Keratinocyte (primary cell): Measurements from ENCODE around the gene PTPN13. TPM values are rescaled to one million over a fixed set of nuclear protein-coding genes. Genes with fewer than 3 reads are reported as not detected.
A peak's percentile ranks its signal among the peaks of the same experiment; 100 is the strongest.

Source experiments
- DNase-seq: peaks from one replicate; pipeline ENCODE4 v3.0.0-alpha.2; 2011; ENCODE audit warnings: low read depth, missing footprints, low spot score
- FAIRE-seq: peaks from 2 replicates; lab custom pipeline; 2011; peaks lifted over from hg19 to GRCh38; lab: Jason Lieb, UNC
- H2AFZ ChIP-seq: 2 replicates; pipeline ENCODE4 v1.6.0; 2012; ENCODE audit warnings: low read length, control low read depth, inconsistent platforms; ENCODE audit not compliant: control insufficient read depth
- H3K27ac ChIP-seq: 2 replicates; pipeline ENCODE4 v1.5.1; 2011; ENCODE audit warnings: low read length; ENCODE audit not compliant: control insufficient read depth, insufficient read depth
- H3K27me3 ChIP-seq: 3 replicates; pipeline ENCODE4 v1.6.0; 2011; ENCODE audit warnings: low read length; ENCODE audit not compliant: control insufficient read depth, insufficient read depth; ENCODE audit errors: extremely low read depth
- H3K36me3 ChIP-seq, 2 experiments: 2 replicates in 1 of 2; 3 replicates in 1 of 2; pipeline ENCODE4 v1.5.1; 2011; ENCODE audit warnings: low read length in 2 of 2, mild to moderate bottlenecking in 1 of 2; ENCODE audit not compliant: control insufficient read depth in 2 of 2, insufficient read depth in 2 of 2; ENCODE audit errors: extremely low read depth in 1 of 2
- H3K4me1 ChIP-seq: 3 replicates; pipeline ENCODE4 v1.5.1; 2011; ENCODE audit warnings: low read length; ENCODE audit not compliant: control insufficient read depth, insufficient read depth; ENCODE audit errors: extremely low read depth
- H3K4me2 ChIP-seq: 3 replicates; pipeline ENCODE4 v1.6.0; 2011; ENCODE audit warnings: low read depth, low read length; ENCODE audit not compliant: control insufficient read depth, insufficient read depth; ENCODE audit errors: extremely low read depth
- H3K4me3 ChIP-seq, 3 experiments: fragments of 200-600 bp in 1 of 3; sonication (generic) in 1 of 3; 2 replicates in 2 of 3; 3 replicates in 1 of 3; pipeline ENCODE4 v1.5.1; 2011 to 2016; ENCODE audit warnings: low read length in 3 of 3, mild to moderate bottlenecking in 3 of 3, control low read depth in 2 of 3, inconsistent platforms in 1 of 3, low read depth in 1 of 3, mixed read lengths in 1 of 3, mixed run types in 1 of 3, moderate library complexity in 1 of 3; ENCODE audit not compliant: control insufficient read depth in 2 of 3, insufficient read depth in 2 of 3; ENCODE audit errors: extremely low read depth in 1 of 3
- H3K79me2 ChIP-seq: 2 replicates; pipeline ENCODE4 v1.6.0; 2012; ENCODE audit warnings: low read length; ENCODE audit not compliant: control insufficient read depth, insufficient read depth
- H3K9ac ChIP-seq: 3 replicates; pipeline ENCODE4 v1.6.0; 2011; ENCODE audit warnings: low read length; ENCODE audit not compliant: control insufficient read depth, insufficient read depth; ENCODE audit errors: extremely low read depth
- H3K9me1 ChIP-seq: 3 replicates; pipeline ENCODE4 v1.6.0; 2011; ENCODE audit warnings: low read length; ENCODE audit not compliant: control insufficient read depth, insufficient read depth; ENCODE audit errors: extremely low read depth
- H3K9me3 ChIP-seq: 2 replicates; pipeline ENCODE4 v1.5.1; 2012; ENCODE audit warnings: low read depth, low read length; ENCODE audit not compliant: control insufficient read depth
- H4K20me1 ChIP-seq: 3 replicates; pipeline ENCODE4 v1.6.0; 2011; ENCODE audit warnings: low read length; ENCODE audit not compliant: control insufficient read depth, insufficient read depth; ENCODE audit errors: extremely low read depth
- EZH2 ChIP-seq: IDR thresholded peaks from one replicate; pipeline ENCODE4 v1.6.1; 2012; ENCODE audit warnings: inconsistent platforms, mild to moderate bottlenecking, low read length, moderate library complexity
- dilution Hi-C: fragments of 300-500 bp; cut with MboI; formaldehyde crosslinking; loops from one replicate; pipeline ENCODE4 v1.7.0; 2020; ENCODE audit warnings: low sequenced_read_pairs; ENCODE audit not compliant: extremely low pct_ligation_motif_present
- polyA plus RNA-seq, 5 experiments: library from polyadenylated mRNA; depleted of rRNA in 3 of 5; stranded (reverse) in 3 of 5; stranded (forward) in 1 of 5; unstranded in 1 of 5; fragments of >200 nt; gene quantifications; 1 replicate in 1 of 5; 2 replicates in 3 of 5; 3 replicates in 1 of 5; pipeline versions ENCODE4 v1.2.1 to v1.2.3, GENCODE V29; 2011 to 2012; ENCODE audit warnings: missing spikeins in 2 of 5, low read depth in 1 of 5, low replicate concordance in 1 of 5
- TF ChIP-seq, protein P1 (sequence below), 3 experiments: IDR thresholded peaks in 1 of 3; conservative IDR thresholded peaks in 1 of 3; optimal IDR thresholded peaks in 1 of 3; 2 replicates in 2 of 3; 3 replicates in 1 of 3; pipeline versions ENCODE3 to v1.5.1; 2011; ENCODE audit warnings: low read length in 3 of 3, mild to moderate bottlenecking in 3 of 3, moderate library complexity in 2 of 3, control low read depth in 1 of 3, inconsistent platforms in 1 of 3; ENCODE audit not compliant: insufficient read depth in 2 of 3; ENCODE audit errors: extremely low read depth in 1 of 3

The PTPN13 gene
- polyA plus RNA-seq, 1 donor (not counting 4 experiments of a cell fraction or from before 2014, with no cell fraction given): 37.6 TPM

DNA sequence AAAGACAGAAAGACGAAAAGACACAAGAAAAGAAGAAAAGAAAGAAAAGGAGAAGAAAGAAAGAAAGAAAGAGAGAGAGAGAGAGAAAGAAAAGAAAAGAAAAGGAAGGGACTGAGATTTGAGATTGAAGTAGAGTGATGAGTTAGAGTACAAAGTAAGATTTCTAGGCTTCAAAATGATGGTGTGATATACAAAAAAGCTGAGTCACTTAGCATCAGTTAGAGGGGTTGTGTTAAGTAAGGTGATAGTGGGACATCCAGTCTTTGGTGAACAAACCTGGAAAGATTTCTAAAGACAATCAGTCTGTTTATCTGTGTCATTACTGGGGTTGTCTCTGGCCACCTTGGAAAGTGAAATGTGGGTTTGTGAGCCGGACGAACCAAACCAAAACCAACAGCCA, 241.6 kb downstream of the PTPN13 start:
- Histone ChIP-seq H3K4me2 (no peak overlapping the region), H4K20me1 (no peaks in the 10 kb centered on the region), H3K9me3 (no peaks in the 10 kb centered on the region), H3K4me3 (no peak overlapping the region), H3K79me2 (peaks cover 56% of the 10 kb centered on the region), H3K36me3 (peaks cover 5 to 15% of the 10 kb centered on the region in 2 experiments), H2AFZ (no peak overlapping the region), H3K4me1 (peaks cover 56% of the 10 kb centered on the region), H3K27ac (no peak overlapping the region), H3K27me3 (no peaks in the 10 kb centered on the region), H3K9me1 (no peaks in the 10 kb centered on the region), H3K9ac (no peak overlapping the region)
- TF ChIP-seq, protein P1, sequence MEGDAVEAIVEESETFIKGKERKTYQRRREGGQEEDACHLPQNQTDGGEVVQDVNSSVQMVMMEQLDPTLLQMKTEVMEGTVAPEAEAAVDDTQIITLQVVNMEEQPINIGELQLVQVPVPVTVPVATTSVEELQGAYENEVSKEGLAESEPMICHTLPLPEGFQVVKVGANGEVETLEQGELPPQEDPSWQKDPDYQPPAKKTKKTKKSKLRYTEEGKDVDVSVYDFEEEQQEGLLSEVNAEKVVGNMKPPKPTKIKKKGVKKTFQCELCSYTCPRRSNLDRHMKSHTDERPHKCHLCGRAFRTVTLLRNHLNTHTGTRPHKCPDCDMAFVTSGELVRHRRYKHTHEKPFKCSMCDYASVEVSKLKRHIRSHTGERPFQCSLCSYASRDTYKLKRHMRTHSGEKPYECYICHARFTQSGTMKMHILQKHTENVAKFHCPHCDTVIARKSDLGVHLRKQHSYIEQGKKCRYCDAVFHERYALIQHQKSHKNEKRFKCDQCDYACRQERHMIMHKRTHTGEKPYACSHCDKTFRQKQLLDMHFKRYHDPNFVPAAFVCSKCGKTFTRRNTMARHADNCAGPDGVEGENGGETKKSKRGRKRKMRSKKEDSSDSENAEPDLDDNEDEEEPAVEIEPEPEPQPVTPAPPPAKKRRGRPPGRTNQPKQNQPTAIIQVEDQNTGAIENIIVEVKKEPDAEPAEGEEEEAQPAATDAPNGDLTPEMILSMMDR (optimal IDR thresholded peaks at IDR 0.05 in 1 of 3, IDR thresholded peaks at IDR 0.05 in 1 of 3, conservative IDR thresholded peaks at IDR 0.05 in 1 of 3; ENCODE audit: extremely low read depth in 1 of 3, insufficient read depth in 2 of 3, low read length in 3 of 3): no peak
- TF ChIP-seq EZH2: no peak
- FAIRE-seq (no peak), DNase-seq (no peak)
- dilution Hi-C loops: no loop called here

DNA sequence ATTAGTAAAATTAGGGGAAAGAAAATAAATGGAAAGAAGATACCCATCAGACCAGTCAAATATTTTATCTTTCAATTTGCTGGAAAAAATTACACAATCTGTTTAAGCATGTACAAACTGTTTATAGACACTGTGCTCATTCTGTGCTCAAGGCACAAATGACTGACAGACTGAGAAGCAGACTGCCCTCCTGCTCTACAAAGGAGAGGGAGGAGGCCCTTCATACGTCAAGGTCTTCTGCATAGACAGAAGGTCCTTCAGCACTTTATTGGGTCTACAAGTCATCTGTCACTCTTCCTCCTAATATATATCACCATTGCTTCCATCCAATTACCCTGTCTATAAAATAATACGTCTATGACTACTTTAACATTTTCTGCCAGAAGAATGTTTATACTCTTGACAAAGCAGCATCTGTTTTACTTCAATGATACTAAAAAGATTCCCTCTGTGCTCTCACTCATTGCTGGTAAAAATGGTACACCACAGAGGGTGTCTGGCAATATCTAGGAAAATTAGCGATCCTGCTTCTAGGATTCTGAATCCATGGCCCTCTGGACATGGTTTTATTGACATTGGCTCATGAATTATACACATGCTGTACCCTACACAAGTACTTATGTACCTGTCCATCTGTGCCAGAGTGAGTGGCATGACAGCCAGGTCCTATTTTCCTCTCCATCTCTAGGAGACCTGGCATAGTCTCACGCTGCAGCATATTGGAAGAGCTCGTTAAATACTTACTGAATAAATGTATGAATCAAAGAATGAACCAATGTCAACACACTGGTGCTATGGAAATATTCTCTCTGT, 243.8 kb downstream of the PTPN13 start:
- dilution Hi-C loops: no loop called here
- Histone ChIP-seq H3K4me3 (no peak overlapping the region), H4K20me1 (no peaks in the 10 kb centered on the region), H3K9me3 (no peaks in the 10 kb centered on the region), H3K9me1 (no peaks in the 10 kb centered on the region), H3K27me3 (no peaks in the 10 kb centered on the region), H3K9ac (no peak overlapping the region), H3K27ac (no peak overlapping the region), H3K36me3 (peaks cover 2 to 18% of the 10 kb centered on the region in 2 experiments), H3K4me2 (no peak overlapping the region), H3K79me2 (peaks cover 68% of the 10 kb centered on the region), H3K4me1 (peaks cover 54% of the 10 kb centered on the region), H2AFZ (no peak overlapping the region)
- DNase-seq (no peak), FAIRE-seq (peak; percentile 64)
- TF ChIP-seq, protein P1 (optimal IDR thresholded peaks at IDR 0.05 in 1 of 3, IDR thresholded peaks at IDR 0.05 in 1 of 3, conservative IDR thresholded peaks at IDR 0.05 in 1 of 3; ENCODE audit: extremely low read depth in 1 of 3, insufficient read depth in 2 of 3, low read length in 3 of 3): no peak
- no peak for TF ChIP-seq EZH2
